SKM-1 treated with dmso at 0.1 percent for 144 hours (cell line): ENCODE measurements around the gene PBX1.

Experiments
- DNase-seq: peaks from one replicate; lab custom pipeline; 2025; ENCODE audit not compliant: unreplicated experiment; lab: John Stamatoyannopoulos, UW

Gene PBX1

GRCh38 chr1:164716992-164717703 lies 158.2 kb downstream of the PBX1 start:
- DNase-seq = peak; percentile 69

GRCh38 chr1:164718821-164719220 lies 159.8 kb downstream of the PBX1 start:
- DNase-seq = no peak

DNA sequence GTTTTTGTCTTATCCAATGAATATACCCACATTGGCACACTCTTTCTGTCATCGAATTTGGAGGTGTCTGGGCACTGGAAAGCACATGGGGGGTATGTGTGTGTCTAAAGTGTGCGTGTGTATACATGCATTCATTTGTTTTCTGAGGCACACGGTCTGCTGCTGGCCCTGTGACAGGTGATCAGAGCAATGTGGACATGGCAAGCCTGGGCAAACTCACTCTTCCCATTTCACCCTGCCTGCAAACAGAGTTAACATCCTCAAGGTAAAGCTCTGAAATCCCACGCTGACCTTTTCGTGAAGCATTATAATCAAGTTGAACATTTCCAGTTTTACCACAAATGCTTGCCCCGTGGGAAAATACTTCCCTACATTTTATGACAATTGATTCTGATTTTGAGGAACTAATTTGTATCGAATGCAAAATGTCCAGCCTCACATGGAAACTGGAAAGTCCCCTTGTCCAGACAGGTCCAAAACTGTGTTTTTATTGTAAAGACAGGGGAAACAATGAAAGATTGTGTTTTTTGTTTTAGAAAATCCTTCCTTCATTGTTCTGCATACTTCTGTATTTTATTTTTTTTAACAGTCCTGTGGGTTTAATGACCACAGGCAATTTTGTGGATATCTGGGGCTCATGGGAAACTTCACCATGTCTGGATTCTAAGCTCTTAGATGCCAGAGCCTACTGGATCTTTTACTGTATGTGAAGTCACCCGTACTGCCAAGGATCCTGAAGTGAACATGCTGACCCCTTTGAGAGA lies 160.9 kb downstream of the PBX1 start:
- DNase-seq = no peak

DNA sequence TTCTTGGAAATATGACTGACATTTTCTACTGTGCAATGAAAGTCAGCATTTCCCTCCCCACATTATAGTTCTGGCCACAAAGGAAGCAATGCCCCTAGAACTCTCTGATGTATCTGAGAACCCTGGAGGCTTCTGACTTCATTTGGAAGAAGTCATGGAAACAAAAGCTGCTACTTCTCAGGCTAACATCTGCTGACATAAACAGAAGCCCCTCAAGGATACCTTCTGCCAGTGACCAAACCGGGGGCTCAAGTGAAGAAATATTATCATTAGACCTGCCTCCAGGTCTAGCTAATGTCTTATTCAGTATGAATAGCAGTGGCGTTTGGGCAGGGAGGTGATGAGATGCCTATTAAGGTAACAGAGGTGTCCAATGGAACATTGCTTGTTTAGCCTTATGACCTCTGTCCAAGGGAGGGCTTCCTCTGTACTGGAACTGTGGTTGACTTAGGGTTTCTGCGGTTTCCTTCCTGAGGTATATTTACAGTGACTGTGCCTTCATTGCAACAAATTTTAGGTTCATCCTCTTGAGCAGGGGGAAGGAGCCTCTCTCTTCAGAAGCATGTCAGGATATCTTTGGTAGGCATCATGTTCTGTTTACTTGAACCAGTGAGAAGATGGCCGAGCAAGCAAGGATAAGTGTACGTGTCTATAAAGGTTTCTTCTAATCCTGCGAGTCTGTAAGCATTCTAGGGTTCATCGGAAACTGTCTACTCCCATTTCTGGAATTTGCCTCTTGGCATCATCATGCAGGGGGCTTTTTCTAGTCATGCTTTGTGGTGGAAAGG lies 161.7 kb downstream of the PBX1 start:
- DNase-seq = peak; percentile 82

DNA sequence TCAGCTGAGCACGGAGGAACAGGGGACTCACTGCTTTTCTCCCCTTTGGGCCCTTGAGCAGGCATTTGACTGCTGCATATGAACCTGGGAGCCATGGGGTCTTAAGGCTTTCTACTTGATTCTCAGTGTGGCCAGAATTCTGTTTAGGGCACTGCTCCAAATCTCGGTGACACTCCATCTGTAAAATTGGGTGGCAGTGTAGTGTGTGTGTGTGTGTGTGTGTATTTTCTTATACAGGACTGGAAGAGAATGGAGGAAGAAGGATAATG lies 162.2 kb downstream of the PBX1 start:
- DNase-seq = no peak

- DNase-seq = no peak
Measured at GRCh38 chr1:164723296-164723798, 164.4 kb downstream of the PBX1 start.

DNA sequence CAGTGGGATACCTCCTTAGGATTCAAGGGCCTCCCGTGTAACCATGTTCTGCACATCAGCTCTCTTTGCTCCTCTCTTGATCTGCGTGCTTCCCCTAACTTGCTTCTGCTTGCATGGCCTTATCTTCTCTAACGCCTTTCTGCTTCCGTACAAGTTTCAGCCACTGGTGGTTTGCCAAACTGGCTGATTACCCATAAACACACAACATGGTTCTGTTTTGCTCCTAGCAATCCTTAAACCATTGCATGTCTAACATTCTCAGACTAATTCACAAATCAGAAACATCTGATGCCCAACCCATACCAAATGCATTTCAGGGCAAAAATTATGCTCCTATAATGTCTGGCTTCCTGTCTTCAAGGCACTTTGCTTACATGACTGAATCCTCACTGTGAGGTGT lies 166.4 kb downstream of the PBX1 start:
- DNase-seq = no peak

GRCh38 chr1:164726235-164726634 lies 167.3 kb downstream of the PBX1 start:
- DNase-seq = no peak

GRCh38 chr1:164728719-164729118 lies 169.7 kb downstream of the PBX1 start:
- DNase-seq = no peak

GRCh38 chr1:164731161-164731876 lies 172.3 kb downstream of the PBX1 start:
- DNase-seq = no peak

- no peak for DNase-seq
Measured at GRCh38 chr1:164733070-164733469, 174.1 kb downstream of the PBX1 start.

DNA sequence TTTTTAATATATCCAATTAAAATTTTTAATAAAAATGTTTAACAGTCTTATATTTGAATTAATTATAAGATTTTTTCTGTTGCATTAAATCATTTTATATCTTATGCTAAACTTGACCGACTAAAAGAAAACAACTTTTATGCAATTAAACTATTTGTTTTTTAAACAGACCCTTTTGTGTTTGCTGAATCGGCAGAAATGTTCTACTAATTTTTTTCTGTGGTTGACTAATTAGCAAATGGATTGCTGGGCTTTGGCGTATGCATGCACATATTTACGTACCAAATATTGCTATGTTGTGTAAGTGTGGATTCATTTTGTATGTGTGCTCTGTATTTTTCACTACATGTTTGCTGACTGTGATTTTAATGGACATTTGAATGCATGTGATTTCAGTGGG lies 174.8 kb downstream of the PBX1 start:
- no peak for DNase-seq

DNA sequence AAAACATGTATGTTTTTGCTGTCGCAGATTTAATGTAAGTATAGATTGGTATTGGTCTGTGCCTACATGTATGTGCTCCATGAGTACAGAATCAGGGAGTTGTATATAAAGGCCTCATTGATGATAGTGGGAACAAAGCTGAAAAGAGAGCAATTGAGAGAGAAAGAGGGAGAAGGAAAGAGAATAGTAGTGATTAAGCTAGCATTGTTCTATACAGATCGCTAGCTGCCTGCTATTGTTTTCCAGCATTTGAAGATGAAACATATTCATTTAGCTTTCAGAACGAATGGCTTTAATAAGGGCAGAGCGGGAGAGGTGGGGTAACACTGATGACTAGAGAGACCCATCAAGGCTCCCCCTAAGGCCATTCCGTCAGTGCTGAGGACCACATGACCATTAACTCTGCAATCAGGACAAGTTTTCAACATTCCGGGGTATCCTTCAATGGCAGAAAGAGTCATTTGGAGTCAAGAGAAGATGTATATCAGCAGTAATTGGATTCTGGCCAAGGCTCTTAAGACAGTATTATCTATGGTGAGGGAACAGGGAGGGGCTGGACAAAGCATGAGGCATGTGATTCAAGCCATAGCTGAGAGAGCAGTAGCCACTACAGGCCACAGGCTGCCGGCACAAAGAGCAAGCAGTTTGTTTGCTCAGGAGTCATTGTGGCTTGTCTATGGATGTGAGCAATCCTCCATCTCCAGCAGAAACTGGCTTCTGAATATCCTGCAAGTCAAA lies 176.5 kb downstream of the PBX1 start:
- no peak for DNase-seq

- DNase-seq = no peak
Measured at GRCh38 chr1:164736137-164736536, 177.2 kb downstream of the PBX1 start.

GRCh38 chr1:164739189-164739588 lies 180.2 kb downstream of the PBX1 start:
- DNase-seq = no peak

- DNase-seq = no peak
Measured at GRCh38 chr1:164740000-164740526, 181.1 kb downstream of the PBX1 start.

GRCh38 chr1:164742745-164743144 lies 183.8 kb downstream of the PBX1 start:
- no peak for DNase-seq

DNA sequence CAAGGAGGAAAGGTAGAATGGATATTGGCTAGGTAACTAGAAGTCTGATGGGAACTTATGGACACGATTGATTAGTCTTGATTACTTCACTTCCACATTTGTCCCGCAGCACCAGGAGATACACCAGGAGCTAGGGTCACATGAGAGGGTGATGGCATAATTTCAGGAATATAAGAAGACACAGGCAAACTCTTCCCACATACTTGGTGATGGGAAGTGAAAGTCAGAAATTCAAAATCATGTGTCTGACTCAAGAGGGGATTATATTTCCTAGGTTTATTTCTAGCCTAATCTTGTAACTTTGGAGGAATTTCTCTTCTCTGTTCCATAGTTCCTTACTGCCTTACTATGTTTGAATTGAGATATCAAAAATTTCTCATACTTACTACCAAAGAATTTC lies 185.0 kb downstream of the PBX1 start:
- DNase-seq = no peak

DNA sequence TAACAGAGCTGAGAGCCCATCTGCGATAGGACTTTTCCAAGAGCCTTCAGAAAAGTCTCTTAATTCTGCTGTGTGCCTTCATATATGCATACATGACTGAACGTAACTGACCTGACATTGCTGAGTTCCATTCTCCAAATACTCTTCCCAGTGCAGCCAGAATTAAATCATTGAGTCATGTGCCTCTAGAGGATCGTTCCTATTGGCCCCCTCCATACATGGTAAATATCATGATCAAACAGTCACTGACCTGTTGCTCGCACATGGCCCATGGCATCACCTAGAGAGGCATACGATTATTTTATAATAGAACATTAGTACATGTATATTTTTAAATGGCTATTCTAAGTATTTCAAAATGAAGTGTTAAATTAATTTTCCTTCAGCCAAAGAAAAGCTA lies 186.8 kb downstream of the PBX1 start:
- DNase-seq = no peak

GRCh38 chr1:164746632-164747031 lies 187.6 kb downstream of the PBX1 start:
- DNase-seq = no peak
